Ishikawa (cell line): ENCODE measurements around the gene FBXO41.

Experiments
- CEBPB ChIP-seq: IDR thresholded peaks from 2 replicates; pipeline ENCODE4 v1.6.1; 2012
- CREB1 ChIP-seq: IDR thresholded peaks from 2 replicates; pipeline ENCODE4 v1.6.1; 2012; ENCODE audit warnings: low read depth
- EP300 ChIP-seq: IDR thresholded peaks from 2 replicates; pipeline ENCODE4 v1.6.1; 2012; ENCODE audit warnings: borderline replicate concordance
- REST ChIP-seq: IDR thresholded peaks from 2 replicates; pipeline ENCODE4 v1.6.1; 2012; ENCODE audit warnings: low read depth, mild to moderate bottlenecking
- TAF1 ChIP-seq: IDR thresholded peaks from 2 replicates; pipeline ENCODE4 v1.6.1; 2012; ENCODE audit warnings: low read depth, mild to moderate bottlenecking
- ZBTB7A ChIP-seq: IDR thresholded peaks from 2 replicates; pipeline ENCODE4 v1.6.1; 2012; ENCODE audit warnings: low read depth

- TF ChIP-seq TAF1 (no peak), ZBTB7A (no peak), CEBPB (no peak), REST (no peak), EP300 (no peak), CREB1 (no peak)
Measured at GRCh38 chr2:73334045-73334444, 49.8 kb upstream of the FBXO41 start.
